ENCODE data around the gene NLRP6.
"Not testable (repeated sequence)": the region's sequence is repeated elsewhere in the genome, so short reads cannot be mapped to it uniquely, and the experiment has no call there.

Gene NLRP6

GRCh38 chr11:303363-303762 is 25.2 kb downstream of the NLRP6 start:
- DNase-seq (ENCODE audit: extremely low read depth, low read depth) = no peak
- TF ChIP-seq CTCF (IDR thresholded peaks at IDR 0.05; ENCODE audit: low read depth, low read length) = no peak

GRCh38 chr11:304061-304506 is 25.9 kb downstream of the NLRP6 start:
- no peak for DNase-seq (ENCODE audit: extremely low read depth, low read depth)
- no peak for TF ChIP-seq CTCF (IDR thresholded peaks at IDR 0.05; ENCODE audit: low read depth, low read length)

- DNase-seq (ENCODE audit: extremely low read depth, low read depth) = peak; percentile 67
- TF ChIP-seq CTCF (IDR thresholded peaks at IDR 0.05; ENCODE audit: low read depth, low read length) = peak; percentile 76
Measured at GRCh38 chr11:304915-305843, 27.0 kb downstream of the NLRP6 start.

GRCh38 chr11:305844-306211 is 27.6 kb downstream of the NLRP6 start:
- no peak for TF ChIP-seq CTCF (IDR thresholded peaks at IDR 0.05; ENCODE audit: low read depth, low read length)
- no peak for DNase-seq (ENCODE audit: extremely low read depth, low read depth)

- no peak for DNase-seq (ENCODE audit: extremely low read depth, low read depth)
- no peak for TF ChIP-seq CTCF (IDR thresholded peaks at IDR 0.05; ENCODE audit: low read depth, low read length)
Measured at GRCh38 chr11:306645-307371, 28.6 kb downstream of the NLRP6 start.

GRCh38 chr11:307766-308708 is 29.8 kb downstream of the NLRP6 start, which contains the start of gene IFITM2:
Gene IFITM2, plus strand, starts transcription at chr11:307816. Its CDS starts 377 bp downstream, at chr11:308193.
- peak; percentile 89 for DNase-seq (ENCODE audit: extremely low read depth, low read depth)

GRCh38 chr11:308740-309665 is 30.8 kb downstream of the NLRP6 start:
- not testable (repeated sequence) for DNase-seq (ENCODE audit: extremely low read depth, low read depth)

GRCh38 chr11:309979-310572 is 31.9 kb downstream of the NLRP6 start:
- not testable (repeated sequence) for DNase-seq (ENCODE audit: extremely low read depth, low read depth)

GRCh38 chr11:311013-311748 is 33.0 kb downstream of the NLRP6 start:
- not testable (repeated sequence) for DNase-seq (ENCODE audit: extremely low read depth, low read depth)
